Liver (tissue), 9 donors: ENCODE measurements around the gene LRRN3. TPM values are rescaled to one million over a fixed set of nuclear protein-coding genes. Genes with fewer than 3 reads are reported as not detected.

ENCODE experiments used
- DNase-seq: peaks from one replicate; pipeline ENCODE4 v3.0.0-alpha.2; 2017; ENCODE audit warnings: low spot score
- H3K27ac ChIP-seq, 2 donors: one replicate each; pipeline ENCODE4 v1.7.0; 2013; ENCODE audit warnings: inconsistent platforms in 2 of 2, low read length in 2 of 2, control low read depth in 1 of 2, low read depth in 1 of 2, mild to moderate bottlenecking in 1 of 2
- H3K27me3 ChIP-seq, 4 donors: one replicate each; pipeline versions ENCODE4 v1.6.1 to v1.7.0; 2013; ENCODE audit warnings: low read length in 3 of 4, inconsistent platforms in 1 of 4, mild to moderate bottlenecking in 1 of 4, moderate library complexity in 1 of 4; ENCODE audit not compliant: control insufficient read depth in 4 of 4, insufficient read depth in 4 of 4
- H3K36me3 ChIP-seq, 4 donors: one replicate each; pipeline versions ENCODE4 v1.6.1 to v1.7.0; 2013; ENCODE audit warnings: low read length in 3 of 4, mild to moderate bottlenecking in 3 of 4, low read depth in 1 of 4, moderate library complexity in 1 of 4; ENCODE audit not compliant: control insufficient read depth in 4 of 4, insufficient read depth in 3 of 4
- H3K4me1 ChIP-seq, 4 donors: one replicate each; pipeline versions ENCODE4 v1.6.1 to v1.7.0; 2013; ENCODE audit warnings: low read length in 3 of 4, mild to moderate bottlenecking in 3 of 4, moderate library complexity in 1 of 4; ENCODE audit not compliant: control insufficient read depth in 4 of 4, insufficient read depth in 4 of 4
- H3K4me3 ChIP-seq, 3 donors: one replicate each; pipeline versions ENCODE4 v1.6.1 to v1.7.0; 2013; ENCODE audit warnings: low read length in 3 of 3, control low read depth in 1 of 3, low read depth in 1 of 3, mild to moderate bottlenecking in 1 of 3
- H3K9ac ChIP-seq, 2 donors: one replicate each; pipeline ENCODE4 v1.7.0; 2013; ENCODE audit warnings: low read length in 2 of 2, mild to moderate bottlenecking in 2 of 2, moderate library complexity in 2 of 2, control low read depth in 1 of 2, low read depth in 1 of 2
- H3K9me3 ChIP-seq, 4 donors: one replicate each; pipeline versions ENCODE4 v1.6.1 to v1.7.0; 2013; ENCODE audit warnings: low read length in 3 of 4; ENCODE audit not compliant: control insufficient read depth in 4 of 4
- EGR1 ChIP-seq, 2 donors: IDR thresholded peaks; 2 replicates each; pipeline ENCODE4 v1.6.1; 2016 to 2018; ENCODE audit warnings: antibody characterized with exemption in 2 of 2, low read depth in 2 of 2
- FOXA1 ChIP-seq: IDR thresholded peaks from 2 replicates; pipeline ENCODE4 v1.6.1; 2016; ENCODE audit warnings: antibody characterized with exemption
- FOXA2 ChIP-seq: IDR thresholded peaks from 2 replicates; pipeline ENCODE4 v1.6.1; 2016; ENCODE audit warnings: antibody characterized with exemption
- GABPA ChIP-seq, 2 donors: IDR thresholded peaks in 1 of 2; conservative IDR thresholded peaks in 1 of 2; 2 replicates each; pipeline ENCODE4 v1.6.1; 2016; ENCODE audit warnings: antibody characterized with exemption in 2 of 2, mild to moderate bottlenecking in 1 of 2, moderate library complexity in 1 of 2
- HNF4A ChIP-seq, 2 donors: conservative IDR thresholded peaks; 2 replicates each; pipeline ENCODE4 v1.6.1; 2016; ENCODE audit warnings: antibody characterized with exemption in 2 of 2, mild to moderate bottlenecking in 2 of 2
- HNF4G ChIP-seq: IDR thresholded peaks from 2 replicates; pipeline ENCODE4 v1.6.1; 2016; ENCODE audit warnings: antibody characterized with exemption
- JUND ChIP-seq, 2 donors: IDR thresholded peaks; 2 replicates each; pipeline ENCODE4 v1.6.1; 2016; ENCODE audit warnings: antibody characterized with exemption in 2 of 2
- NR2F2 ChIP-seq: IDR thresholded peaks from 2 replicates; pipeline ENCODE4 v1.6.1; 2016; ENCODE audit warnings: antibody characterized with exemption
- RAD21 ChIP-seq, 2 donors: IDR thresholded peaks; 2 replicates each; pipeline ENCODE4 v1.6.1; 2016; ENCODE audit warnings: antibody characterized with exemption in 2 of 2, mild to moderate bottlenecking in 2 of 2
- RXRA ChIP-seq, 2 donors: IDR thresholded peaks; 2 replicates each; pipeline ENCODE4 v1.6.1; 2017 to 2018; ENCODE audit warnings: antibody characterized with exemption in 2 of 2, mild to moderate bottlenecking in 1 of 2
- SP1 ChIP-seq: IDR thresholded peaks from 2 replicates; pipeline ENCODE4 v1.6.1; 2018; ENCODE audit warnings: antibody characterized with exemption, mild to moderate bottlenecking
- TAF1 ChIP-seq: conservative IDR thresholded peaks from 2 replicates; pipeline ENCODE4 v1.6.1; 2016; ENCODE audit warnings: antibody characterized with exemption, mild to moderate bottlenecking
- YY1 ChIP-seq: IDR thresholded peaks from 2 replicates; pipeline ENCODE4 v1.6.1; 2016; ENCODE audit warnings: antibody characterized with exemption, mild to moderate bottlenecking
- WGBS: extraction: QIAGEN DNeasy Blood & Tissue Kit; methylation state at CpG from one replicate; pipeline ENCODE4 v1.1.7; 2013; 5-methylcytosine and 5-hydroxymethylcytosine counted together
- polyA plus RNA-seq, 2 donors: library from polyadenylated mRNA; stranded (reverse) in 1 of 2; unstranded in 1 of 2; fragments of 200-250 nt in 1 of 2; fragments of >200 nt in 1 of 2; fragmentation: Nextera tagmentation in 1 of 2; extraction: Ambion mirVana in 1 of 2; gene quantifications; one replicate each; pipeline versions ENCODE4 v1.2.1 to v1.2.3, GENCODE V29; 2013 to 2015
- total RNA-seq, 2 donors: library from RNA; depleted of rRNA; stranded (reverse); fragments of >200 nt; gene quantifications; one replicate each; pipeline ENCODE4 v1.2.3, GENCODE V29; 2014
- TF ChIP-seq, protein P1 (sequence below): IDR thresholded peaks from 2 replicates; pipeline ENCODE4 v1.6.1; 2016; ENCODE audit warnings: antibody characterized with exemption, mild to moderate bottlenecking
- TF ChIP-seq, protein P2 (sequence below): IDR thresholded peaks from 2 replicates; pipeline ENCODE4 v1.6.1; 2016; ENCODE audit warnings: antibody characterized with exemption
- TF ChIP-seq, protein P3 (sequence below): fragments of 150-350 bp; IDR thresholded peaks from 2 replicates; pipeline ENCODE4 v1.5.1; 2017; ENCODE audit warnings: improper control_type of control experiment, low read depth, low read length; ENCODE audit not compliant: missing input control
- TF ChIP-seq, protein P4 (sequence below): IDR thresholded peaks from 2 replicates; pipeline ENCODE4 v1.6.1; 2016; ENCODE audit warnings: antibody characterized with exemption
- TF ChIP-seq, protein P5 (sequence below): IDR thresholded peaks from 2 replicates; pipeline ENCODE4 v1.6.1; 2016; ENCODE audit warnings: antibody characterized with exemption
- donor health status: healthy.
- donor health status: healthy.
- donor health status: healthy.
- donor health status: healthy.
- donor health status: healthy.

Gene LRRN3
- total and polyA plus RNA-seq, 4 donors = 0.18 to 1.1 (median 0.32) TPM

DNA sequence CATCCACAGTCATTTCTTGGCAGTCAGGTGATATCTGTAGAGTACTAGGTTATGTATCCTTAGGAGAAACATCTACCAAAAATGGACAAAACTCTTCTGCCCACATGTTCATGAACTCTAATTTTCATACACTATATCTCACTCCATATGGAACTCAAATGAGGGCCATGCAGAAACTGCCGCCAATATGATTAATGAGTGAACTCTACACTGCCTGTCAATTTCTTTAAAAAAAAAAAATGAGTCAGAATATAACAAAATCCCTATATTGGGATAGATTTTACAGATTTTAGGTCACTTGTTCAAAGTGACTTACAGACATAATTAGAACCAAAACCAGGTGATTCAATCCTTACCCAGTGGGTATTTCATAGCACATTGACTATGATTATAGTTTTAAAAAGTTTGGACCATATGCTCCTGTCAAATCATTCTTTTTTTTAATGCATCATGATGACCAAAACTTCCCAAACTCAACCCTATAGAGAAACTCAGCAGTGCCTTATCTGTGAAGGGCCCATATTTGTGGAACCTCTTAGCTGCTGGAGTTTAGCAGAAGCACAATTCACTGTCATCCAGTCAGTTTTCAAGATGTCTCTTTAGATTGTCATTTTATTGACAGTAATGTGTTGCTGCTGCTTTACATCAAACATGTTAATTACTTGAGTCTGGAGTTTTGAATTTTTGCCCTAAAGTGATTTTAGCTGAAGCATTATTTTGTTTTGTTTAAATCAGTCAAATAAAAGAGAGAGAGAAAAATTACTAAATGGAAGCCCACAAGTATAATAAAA lies 11.1 kb downstream of the LRRN3 start:
- TF ChIP-seq, protein P1, sequence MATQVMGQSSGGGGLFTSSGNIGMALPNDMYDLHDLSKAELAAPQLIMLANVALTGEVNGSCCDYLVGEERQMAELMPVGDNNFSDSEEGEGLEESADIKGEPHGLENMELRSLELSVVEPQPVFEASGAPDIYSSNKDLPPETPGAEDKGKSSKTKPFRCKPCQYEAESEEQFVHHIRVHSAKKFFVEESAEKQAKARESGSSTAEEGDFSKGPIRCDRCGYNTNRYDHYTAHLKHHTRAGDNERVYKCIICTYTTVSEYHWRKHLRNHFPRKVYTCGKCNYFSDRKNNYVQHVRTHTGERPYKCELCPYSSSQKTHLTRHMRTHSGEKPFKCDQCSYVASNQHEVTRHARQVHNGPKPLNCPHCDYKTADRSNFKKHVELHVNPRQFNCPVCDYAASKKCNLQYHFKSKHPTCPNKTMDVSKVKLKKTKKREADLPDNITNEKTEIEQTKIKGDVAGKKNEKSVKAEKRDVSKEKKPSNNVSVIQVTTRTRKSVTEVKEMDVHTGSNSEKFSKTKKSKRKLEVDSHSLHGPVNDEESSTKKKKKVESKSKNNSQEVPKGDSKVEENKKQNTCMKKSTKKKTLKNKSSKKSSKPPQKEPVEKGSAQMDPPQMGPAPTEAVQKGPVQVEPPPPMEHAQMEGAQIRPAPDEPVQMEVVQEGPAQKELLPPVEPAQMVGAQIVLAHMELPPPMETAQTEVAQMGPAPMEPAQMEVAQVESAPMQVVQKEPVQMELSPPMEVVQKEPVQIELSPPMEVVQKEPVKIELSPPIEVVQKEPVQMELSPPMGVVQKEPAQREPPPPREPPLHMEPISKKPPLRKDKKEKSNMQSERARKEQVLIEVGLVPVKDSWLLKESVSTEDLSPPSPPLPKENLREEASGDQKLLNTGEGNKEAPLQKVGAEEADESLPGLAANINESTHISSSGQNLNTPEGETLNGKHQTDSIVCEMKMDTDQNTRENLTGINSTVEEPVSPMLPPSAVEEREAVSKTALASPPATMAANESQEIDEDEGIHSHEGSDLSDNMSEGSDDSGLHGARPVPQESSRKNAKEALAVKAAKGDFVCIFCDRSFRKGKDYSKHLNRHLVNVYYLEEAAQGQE = no peak
- TF ChIP-seq GABPA (IDR thresholded peaks at IDR 0.05 in 1 of 2, conservative IDR thresholded peaks at IDR 0.05 in 1 of 2) (no peak), RXRA (IDR thresholded peaks at IDR 0.05) (no peak), SP1 (no peak), EGR1 (IDR thresholded peaks at IDR 0.05; ENCODE audit: low read depth in 2 of 2) (no peak), TAF1 (no peak), HNF4A (conservative IDR thresholded peaks at IDR 0.05) (no peak)
- TF ChIP-seq, protein P2, sequence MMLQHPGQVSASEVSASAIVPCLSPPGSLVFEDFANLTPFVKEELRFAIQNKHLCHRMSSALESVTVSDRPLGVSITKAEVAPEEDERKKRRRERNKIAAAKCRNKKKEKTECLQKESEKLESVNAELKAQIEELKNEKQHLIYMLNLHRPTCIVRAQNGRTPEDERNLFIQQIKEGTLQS = no peak
- TF ChIP-seq, protein P3, sequence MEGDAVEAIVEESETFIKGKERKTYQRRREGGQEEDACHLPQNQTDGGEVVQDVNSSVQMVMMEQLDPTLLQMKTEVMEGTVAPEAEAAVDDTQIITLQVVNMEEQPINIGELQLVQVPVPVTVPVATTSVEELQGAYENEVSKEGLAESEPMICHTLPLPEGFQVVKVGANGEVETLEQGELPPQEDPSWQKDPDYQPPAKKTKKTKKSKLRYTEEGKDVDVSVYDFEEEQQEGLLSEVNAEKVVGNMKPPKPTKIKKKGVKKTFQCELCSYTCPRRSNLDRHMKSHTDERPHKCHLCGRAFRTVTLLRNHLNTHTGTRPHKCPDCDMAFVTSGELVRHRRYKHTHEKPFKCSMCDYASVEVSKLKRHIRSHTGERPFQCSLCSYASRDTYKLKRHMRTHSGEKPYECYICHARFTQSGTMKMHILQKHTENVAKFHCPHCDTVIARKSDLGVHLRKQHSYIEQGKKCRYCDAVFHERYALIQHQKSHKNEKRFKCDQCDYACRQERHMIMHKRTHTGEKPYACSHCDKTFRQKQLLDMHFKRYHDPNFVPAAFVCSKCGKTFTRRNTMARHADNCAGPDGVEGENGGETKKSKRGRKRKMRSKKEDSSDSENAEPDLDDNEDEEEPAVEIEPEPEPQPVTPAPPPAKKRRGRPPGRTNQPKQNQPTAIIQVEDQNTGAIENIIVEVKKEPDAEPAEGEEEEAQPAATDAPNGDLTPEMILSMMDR = no peak
- TF ChIP-seq, protein P4, sequence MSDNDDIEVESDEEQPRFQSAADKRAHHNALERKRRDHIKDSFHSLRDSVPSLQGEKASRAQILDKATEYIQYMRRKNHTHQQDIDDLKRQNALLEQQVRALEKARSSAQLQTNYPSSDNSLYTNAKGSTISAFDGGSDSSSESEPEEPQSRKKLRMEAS = no peak
- H3K27me3 ChIP-seq = no peaks in the 10 kb centered on the region
- WGBS = 99% methylated on average over 1 of the region's 1 CpG
- no peaks in the 10 kb centered on the region for H3K36me3 ChIP-seq
- no peak overlapping the region for H3K27ac ChIP-seq
- DNase-seq = no peak
- H3K4me3 ChIP-seq = no peak overlapping the region
- no peaks in the 10 kb centered on the region for H3K4me1 ChIP-seq
- no peaks in the 10 kb centered on the region for H3K9me3 ChIP-seq
- no peak overlapping the region for H3K9ac ChIP-seq

DNA sequence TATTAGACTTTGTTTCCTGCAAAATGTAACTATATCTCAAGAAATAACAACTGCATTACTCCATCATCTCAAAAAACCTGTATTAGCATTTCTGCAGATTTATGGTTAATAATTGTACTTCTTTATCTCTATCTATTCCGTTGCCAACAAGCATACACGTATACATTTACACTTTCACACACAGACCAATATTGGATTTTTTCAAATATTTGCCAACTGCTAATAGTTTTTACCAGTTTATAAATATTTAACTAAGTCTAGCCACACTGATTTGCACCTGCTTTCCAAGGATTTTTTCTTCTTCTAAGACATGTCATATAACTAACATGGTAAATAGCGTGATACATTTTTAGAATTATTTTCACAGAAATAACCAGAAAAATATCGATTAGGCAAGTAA lies 12.2 kb downstream of the LRRN3 start:
- H3K36me3 ChIP-seq = no peaks in the 10 kb centered on the region
- 73% methylated on average over 4 of the region's 4 CpGs for WGBS

More for the DNA sequence above, 12.2 kb downstream of the LRRN3 start:
- TF ChIP-seq HNF4G = no peak
- no peak for TF ChIP-seq SP1
- no peak for TF ChIP-seq NR2F2
- no peak for TF ChIP-seq GABPA (IDR thresholded peaks at IDR 0.05 in 1 of 2, conservative IDR thresholded peaks at IDR 0.05 in 1 of 2)
- no peak for TF ChIP-seq RXRA (IDR thresholded peaks at IDR 0.05)
- TF ChIP-seq RAD21 (IDR thresholded peaks at IDR 0.05) = no peak
- TF ChIP-seq, protein P2 = no peak
- TF ChIP-seq, protein P1 = no peak
- TF ChIP-seq JUND (IDR thresholded peaks at IDR 0.05) = no peak
- no peak for TF ChIP-seq FOXA1
- TF ChIP-seq FOXA2 = no peak
- TF ChIP-seq YY1 = no peak
- TF ChIP-seq, protein P5, sequence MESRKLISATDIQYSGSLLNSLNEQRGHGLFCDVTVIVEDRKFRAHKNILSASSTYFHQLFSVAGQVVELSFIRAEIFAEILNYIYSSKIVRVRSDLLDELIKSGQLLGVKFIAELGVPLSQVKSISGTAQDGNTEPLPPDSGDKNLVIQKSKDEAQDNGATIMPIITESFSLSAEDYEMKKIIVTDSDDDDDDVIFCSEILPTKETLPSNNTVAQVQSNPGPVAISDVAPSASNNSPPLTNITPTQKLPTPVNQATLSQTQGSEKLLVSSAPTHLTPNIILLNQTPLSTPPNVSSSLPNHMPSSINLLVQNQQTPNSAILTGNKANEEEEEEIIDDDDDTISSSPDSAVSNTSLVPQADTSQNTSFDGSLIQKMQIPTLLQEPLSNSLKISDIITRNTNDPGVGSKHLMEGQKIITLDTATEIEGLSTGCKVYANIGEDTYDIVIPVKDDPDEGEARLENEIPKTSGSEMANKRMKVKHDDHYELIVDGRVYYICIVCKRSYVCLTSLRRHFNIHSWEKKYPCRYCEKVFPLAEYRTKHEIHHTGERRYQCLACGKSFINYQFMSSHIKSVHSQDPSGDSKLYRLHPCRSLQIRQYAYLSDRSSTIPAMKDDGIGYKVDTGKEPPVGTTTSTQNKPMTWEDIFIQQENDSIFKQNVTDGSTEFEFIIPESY = no peak
- TF ChIP-seq TAF1 = no peak
- Histone ChIP-seq H3K9ac (no peak overlapping the region), H3K4me1 (peaks cover 0 to 10% (median 6%) of the 10 kb centered on the region in 4 donors), H3K27ac (no peak overlapping the region), H3K27me3 (no peaks in the 10 kb centered on the region), H3K9me3 (no peaks in the 10 kb centered on the region), H3K4me3 (no peak overlapping the region)
- DNase-seq = no peak
